Epithelial cell of proximal tubule (primary cell): ENCODE measurements around the gene NTMT1. TPM values are rescaled to one million over a fixed set of nuclear protein-coding genes. Genes with fewer than 3 reads are reported as not detected.

ENCODE experiments used
- DNase-seq: peaks from one replicate; pipeline ENCODE4 v3.0.0-alpha.2; 2011; ENCODE audit warnings: low read depth
- H3K4me3 ChIP-seq: 2 replicates; pipeline ENCODE4 v1.5.1; 2011; ENCODE audit warnings: low read depth, mild to moderate bottlenecking, low read length
- total RNA-seq: library from RNA; depleted of rRNA; stranded (reverse); fragments of >200 nt; gene quantifications from 2 replicates; pipeline ENCODE4 v1.2.3, GENCODE V29; 2015
- TF ChIP-seq, protein P1 (sequence below): conservative IDR thresholded peaks from 2 replicates; pipeline ENCODE4 v1.5.1; 2012; ENCODE audit warnings: low read depth, mild to moderate bottlenecking, low read length

The NTMT1 gene
- total RNA-seq, 1 donor from 2014 or later = 37.9 TPM

DNA sequence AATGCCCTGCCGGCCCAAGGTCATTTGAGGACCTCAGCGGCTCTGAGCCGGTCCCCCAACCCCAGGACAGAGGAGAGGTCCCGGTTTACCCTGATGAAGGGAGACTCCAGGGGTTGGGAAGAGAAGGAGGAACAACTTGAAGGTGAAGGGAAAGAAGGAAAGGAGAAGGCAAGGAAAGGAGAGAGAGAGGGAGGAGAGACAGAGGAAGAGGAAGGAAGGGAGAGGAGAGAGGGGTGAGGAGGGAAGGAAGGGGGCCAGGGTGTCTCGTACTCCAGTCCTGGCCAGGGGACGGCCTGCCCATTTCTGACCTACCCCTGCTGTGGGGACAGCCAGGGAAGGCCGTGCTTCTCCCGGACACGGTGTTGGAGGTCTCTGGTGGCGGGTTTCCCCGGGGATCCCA lies 41.4 kb downstream of the NTMT1 start:
- TF ChIP-seq, protein P1, sequence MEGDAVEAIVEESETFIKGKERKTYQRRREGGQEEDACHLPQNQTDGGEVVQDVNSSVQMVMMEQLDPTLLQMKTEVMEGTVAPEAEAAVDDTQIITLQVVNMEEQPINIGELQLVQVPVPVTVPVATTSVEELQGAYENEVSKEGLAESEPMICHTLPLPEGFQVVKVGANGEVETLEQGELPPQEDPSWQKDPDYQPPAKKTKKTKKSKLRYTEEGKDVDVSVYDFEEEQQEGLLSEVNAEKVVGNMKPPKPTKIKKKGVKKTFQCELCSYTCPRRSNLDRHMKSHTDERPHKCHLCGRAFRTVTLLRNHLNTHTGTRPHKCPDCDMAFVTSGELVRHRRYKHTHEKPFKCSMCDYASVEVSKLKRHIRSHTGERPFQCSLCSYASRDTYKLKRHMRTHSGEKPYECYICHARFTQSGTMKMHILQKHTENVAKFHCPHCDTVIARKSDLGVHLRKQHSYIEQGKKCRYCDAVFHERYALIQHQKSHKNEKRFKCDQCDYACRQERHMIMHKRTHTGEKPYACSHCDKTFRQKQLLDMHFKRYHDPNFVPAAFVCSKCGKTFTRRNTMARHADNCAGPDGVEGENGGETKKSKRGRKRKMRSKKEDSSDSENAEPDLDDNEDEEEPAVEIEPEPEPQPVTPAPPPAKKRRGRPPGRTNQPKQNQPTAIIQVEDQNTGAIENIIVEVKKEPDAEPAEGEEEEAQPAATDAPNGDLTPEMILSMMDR = no peak
- no peak for DNase-seq
- H3K4me3 ChIP-seq = no peak overlapping the region

DNA sequence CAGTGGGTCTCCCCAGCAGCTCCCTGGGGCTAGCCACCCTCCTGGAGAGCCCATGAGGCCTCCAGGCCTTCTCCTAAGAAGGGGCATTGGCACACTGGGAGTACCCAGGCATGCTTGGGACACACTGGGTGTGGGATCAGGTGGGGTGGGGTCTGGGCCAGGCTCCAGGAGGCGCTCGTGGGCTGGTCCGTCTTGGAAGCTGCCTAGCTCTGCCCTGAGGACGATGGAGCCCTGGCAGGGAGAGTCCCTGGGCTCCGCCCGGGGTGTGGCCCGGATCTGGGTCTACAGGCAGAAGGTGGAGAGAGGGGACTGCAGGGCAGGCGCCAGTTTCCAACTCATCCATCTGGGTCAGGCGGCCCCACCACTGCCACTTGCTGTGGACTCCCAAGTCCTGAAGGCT lies 41.9 kb downstream of the NTMT1 start:
- no peak overlapping the region for H3K4me3 ChIP-seq
- TF ChIP-seq, protein P1 = no peak
- DNase-seq = no peak

DNA sequence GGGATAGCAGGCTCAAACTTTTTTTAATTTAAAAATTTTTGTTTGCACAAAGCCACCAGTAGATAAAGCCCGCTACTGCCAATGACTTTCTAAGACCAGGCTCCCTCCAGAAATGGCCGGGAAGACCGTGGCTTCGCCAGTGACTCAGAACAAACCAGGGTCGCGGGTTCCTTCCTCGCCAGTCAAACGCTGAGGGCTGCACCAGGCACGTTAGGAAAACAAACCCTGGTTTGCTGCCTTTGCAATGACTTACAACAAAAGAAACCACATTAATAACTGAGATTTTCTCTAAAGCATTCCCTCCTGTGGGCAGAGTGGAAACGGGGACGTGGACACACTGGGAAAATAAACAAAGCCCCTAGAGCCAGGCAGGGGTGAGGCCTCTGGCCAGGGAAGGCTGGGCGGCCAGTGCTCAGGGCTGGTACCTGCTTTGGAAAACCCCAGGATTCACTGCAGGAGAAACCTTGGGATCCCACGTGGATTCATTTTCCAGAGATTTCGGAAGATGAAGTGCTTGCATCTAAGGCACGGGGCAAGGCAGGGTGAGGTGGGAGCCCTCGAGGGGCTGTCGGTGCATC lies 43.3 kb downstream of the NTMT1 start:
- no peak for DNase-seq
- no peak overlapping the region for H3K4me3 ChIP-seq
- TF ChIP-seq, protein P1 = no peak

DNA sequence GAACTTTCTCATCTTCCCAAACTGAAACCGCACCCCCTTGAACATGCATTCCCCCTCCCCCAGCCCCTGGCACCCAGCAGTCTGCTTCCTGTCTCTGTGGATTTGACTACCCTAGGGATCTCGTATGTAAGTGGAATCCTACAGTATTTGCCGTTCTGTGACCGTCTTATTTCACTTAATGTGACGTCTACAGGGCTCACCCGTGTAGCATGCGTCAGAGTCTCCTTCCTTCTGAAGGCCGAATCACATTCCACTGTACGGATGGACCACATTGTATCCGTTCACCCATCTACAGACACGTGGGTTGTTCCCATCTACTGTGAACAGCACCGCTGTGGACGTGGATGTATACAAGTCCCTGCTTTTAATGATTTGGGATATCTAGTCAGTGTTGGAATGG lies 44.0 kb downstream of the NTMT1 start:
- no peak overlapping the region for H3K4me3 ChIP-seq
- TF ChIP-seq, protein P1 = no peak
- DNase-seq = no peak

DNA sequence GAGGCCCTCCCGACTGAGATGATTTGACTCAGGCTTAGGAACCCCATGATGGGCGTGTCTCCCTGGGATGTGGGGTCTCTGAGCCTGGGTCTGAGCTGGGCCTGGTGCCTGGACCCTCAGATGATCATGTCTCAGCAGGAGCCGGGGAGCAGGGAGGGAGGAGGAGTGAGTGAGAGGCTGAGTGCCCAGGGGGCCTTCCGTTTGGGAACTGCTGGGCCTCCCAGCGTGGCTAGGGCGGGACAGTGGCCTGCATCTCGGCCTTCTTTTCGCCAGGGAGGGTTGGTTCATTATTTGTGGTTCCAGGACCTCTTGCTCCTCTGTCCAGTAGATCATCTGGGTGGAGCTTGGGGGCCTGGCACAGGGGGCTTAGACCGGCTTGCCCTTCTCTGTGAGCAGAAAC lies 45.1 kb downstream of the NTMT1 start:
- no peak for DNase-seq
- no peak overlapping the region for H3K4me3 ChIP-seq
- TF ChIP-seq, protein P1 = no peak

DNA sequence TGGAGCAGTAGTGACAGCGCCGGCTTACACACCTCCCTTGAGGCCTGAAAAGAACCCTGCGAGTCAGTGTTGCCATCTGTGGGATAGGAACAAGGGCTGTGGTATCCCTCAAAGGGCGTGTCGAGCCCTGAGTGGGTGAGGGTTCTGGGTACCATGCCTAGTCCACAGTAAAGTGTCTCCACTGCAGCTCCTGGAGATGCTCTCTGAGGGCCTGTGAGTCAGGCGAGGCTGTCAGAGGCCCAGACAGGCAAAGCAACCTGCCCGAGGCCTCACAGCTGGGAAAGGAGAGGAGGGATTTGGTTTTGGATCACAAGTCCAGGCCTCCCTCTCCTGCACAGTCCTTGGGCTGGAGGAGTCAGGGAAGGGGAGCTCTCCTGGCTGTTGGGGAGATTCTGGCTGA lies 45.6 kb downstream of the NTMT1 start:
- no peak overlapping the region for H3K4me3 ChIP-seq
- TF ChIP-seq, protein P1 = no peak
- DNase-seq = no peak

DNA sequence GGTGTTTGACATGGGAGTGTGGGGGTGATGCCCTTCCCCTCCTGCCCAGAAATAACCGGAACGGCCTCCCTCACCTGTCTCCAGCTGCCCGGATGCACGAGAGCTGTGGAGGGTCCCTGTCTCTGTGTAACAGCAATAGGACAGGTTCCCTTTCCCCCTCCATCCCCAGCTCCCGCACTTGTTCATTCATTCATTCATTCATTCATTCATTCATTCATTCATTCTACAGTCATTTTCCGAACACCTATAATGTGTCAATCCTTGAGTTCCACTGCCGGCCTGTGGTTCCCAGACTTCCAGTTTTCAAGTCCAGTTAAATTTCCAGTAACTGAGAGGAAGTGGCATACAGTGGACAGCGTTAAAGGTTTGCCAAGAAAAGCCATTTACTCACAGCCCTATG lies 46.7 kb downstream of the NTMT1 start:
- no peak overlapping the region for H3K4me3 ChIP-seq
- DNase-seq = no peak
- TF ChIP-seq, protein P1 = no peak
